Keratinocyte (primary cell): ENCODE data around the gene TMPRSS13. TPM values are rescaled to one million over a fixed set of nuclear protein-coding genes. Genes with fewer than 3 reads are reported as not detected.

ENCODE experiments used
- DNase-seq: peaks from one replicate; pipeline ENCODE4 v3.0.0-alpha.2; 2011; ENCODE audit warnings: low read depth, missing footprints, low spot score
- FAIRE-seq: peaks from 2 replicates; lab custom pipeline; 2011; peaks lifted over from hg19 to GRCh38; lab: Jason Lieb, UNC
- H2AFZ ChIP-seq: 2 replicates; pipeline ENCODE4 v1.6.0; 2012; ENCODE audit warnings: low read length, control low read depth, inconsistent platforms; ENCODE audit not compliant: control insufficient read depth
- H3K27ac ChIP-seq: 2 replicates; pipeline ENCODE4 v1.5.1; 2011; ENCODE audit warnings: low read length; ENCODE audit not compliant: control insufficient read depth, insufficient read depth
- H3K27me3 ChIP-seq: 3 replicates; pipeline ENCODE4 v1.6.0; 2011; ENCODE audit warnings: low read length; ENCODE audit not compliant: control insufficient read depth, insufficient read depth; ENCODE audit errors: extremely low read depth
- H3K36me3 ChIP-seq, 2 experiments: 2 replicates in 1 of 2; 3 replicates in 1 of 2; pipeline ENCODE4 v1.5.1; 2011; ENCODE audit warnings: low read length in 2 of 2, mild to moderate bottlenecking in 1 of 2; ENCODE audit not compliant: control insufficient read depth in 2 of 2, insufficient read depth in 2 of 2; ENCODE audit errors: extremely low read depth in 1 of 2
- H3K4me1 ChIP-seq: 3 replicates; pipeline ENCODE4 v1.5.1; 2011; ENCODE audit warnings: low read length; ENCODE audit not compliant: control insufficient read depth, insufficient read depth; ENCODE audit errors: extremely low read depth
- H3K4me2 ChIP-seq: 3 replicates; pipeline ENCODE4 v1.6.0; 2011; ENCODE audit warnings: low read depth, low read length; ENCODE audit not compliant: control insufficient read depth, insufficient read depth; ENCODE audit errors: extremely low read depth
- H3K4me3 ChIP-seq, 3 experiments: fragments of 200-600 bp in 1 of 3; sonication (generic) in 1 of 3; 2 replicates in 2 of 3; 3 replicates in 1 of 3; pipeline ENCODE4 v1.5.1; 2011 to 2016; ENCODE audit warnings: low read length in 3 of 3, mild to moderate bottlenecking in 3 of 3, control low read depth in 2 of 3, inconsistent platforms in 1 of 3, low read depth in 1 of 3, mixed read lengths in 1 of 3, mixed run types in 1 of 3, moderate library complexity in 1 of 3; ENCODE audit not compliant: control insufficient read depth in 2 of 3, insufficient read depth in 2 of 3; ENCODE audit errors: extremely low read depth in 1 of 3
- H3K79me2 ChIP-seq: 2 replicates; pipeline ENCODE4 v1.6.0; 2012; ENCODE audit warnings: low read length; ENCODE audit not compliant: control insufficient read depth, insufficient read depth
- H3K9ac ChIP-seq: 3 replicates; pipeline ENCODE4 v1.6.0; 2011; ENCODE audit warnings: low read length; ENCODE audit not compliant: control insufficient read depth, insufficient read depth; ENCODE audit errors: extremely low read depth
- H3K9me1 ChIP-seq: 3 replicates; pipeline ENCODE4 v1.6.0; 2011; ENCODE audit warnings: low read length; ENCODE audit not compliant: control insufficient read depth, insufficient read depth; ENCODE audit errors: extremely low read depth
- H3K9me3 ChIP-seq: 2 replicates; pipeline ENCODE4 v1.5.1; 2012; ENCODE audit warnings: low read depth, low read length; ENCODE audit not compliant: control insufficient read depth
- H4K20me1 ChIP-seq: 3 replicates; pipeline ENCODE4 v1.6.0; 2011; ENCODE audit warnings: low read length; ENCODE audit not compliant: control insufficient read depth, insufficient read depth; ENCODE audit errors: extremely low read depth
- EZH2 ChIP-seq: IDR thresholded peaks from one replicate; pipeline ENCODE4 v1.6.1; 2012; ENCODE audit warnings: inconsistent platforms, mild to moderate bottlenecking, low read length, moderate library complexity
- dilution Hi-C: fragments of 300-500 bp; cut with MboI; formaldehyde crosslinking; loops from one replicate; pipeline ENCODE4 v1.7.0; 2020; ENCODE audit warnings: low sequenced_read_pairs; ENCODE audit not compliant: extremely low pct_ligation_motif_present
- polyA plus RNA-seq, 5 experiments: library from polyadenylated mRNA; depleted of rRNA in 3 of 5; stranded (reverse) in 3 of 5; stranded (forward) in 1 of 5; unstranded in 1 of 5; fragments of >200 nt; gene quantifications; 1 replicate in 1 of 5; 2 replicates in 3 of 5; 3 replicates in 1 of 5; pipeline versions ENCODE4 v1.2.1 to v1.2.3, GENCODE V29; 2011 to 2012; ENCODE audit warnings: missing spikeins in 2 of 5, low read depth in 1 of 5, low replicate concordance in 1 of 5
- TF ChIP-seq, protein P1 (sequence below), 3 experiments: IDR thresholded peaks in 1 of 3; conservative IDR thresholded peaks in 1 of 3; optimal IDR thresholded peaks in 1 of 3; 2 replicates in 2 of 3; 3 replicates in 1 of 3; pipeline versions ENCODE3 to v1.5.1; 2011; ENCODE audit warnings: low read length in 3 of 3, mild to moderate bottlenecking in 3 of 3, moderate library complexity in 2 of 3, control low read depth in 1 of 3, inconsistent platforms in 1 of 3; ENCODE audit not compliant: insufficient read depth in 2 of 3; ENCODE audit errors: extremely low read depth in 1 of 3

Gene TMPRSS13
- polyA plus RNA-seq, 1 donor (not counting 4 experiments of a cell fraction or from before 2014, with no cell fraction given): 1.8 TPM

GRCh38 chr11:117929916-117930570 is 841 bp upstream of the TMPRSS13 start:
- Histone ChIP-seq H3K36me3 (no peaks in the 10 kb centered on the region), H3K4me3 (no peak overlapping the region), H3K27ac (no peak overlapping the region), H3K9me3 (no peaks in the 10 kb centered on the region), H3K4me2 (peak overlapping the region; percentile 66), H3K4me1 (peaks cover 13% of the 10 kb centered on the region), H3K9me1 (no peaks in the 10 kb centered on the region), H4K20me1 (no peaks in the 10 kb centered on the region), H3K27me3 (no peaks in the 10 kb centered on the region), H3K9ac (no peak overlapping the region), H3K79me2 (no peaks in the 10 kb centered on the region), H2AFZ (no peak overlapping the region)
- TF ChIP-seq, protein P1, sequence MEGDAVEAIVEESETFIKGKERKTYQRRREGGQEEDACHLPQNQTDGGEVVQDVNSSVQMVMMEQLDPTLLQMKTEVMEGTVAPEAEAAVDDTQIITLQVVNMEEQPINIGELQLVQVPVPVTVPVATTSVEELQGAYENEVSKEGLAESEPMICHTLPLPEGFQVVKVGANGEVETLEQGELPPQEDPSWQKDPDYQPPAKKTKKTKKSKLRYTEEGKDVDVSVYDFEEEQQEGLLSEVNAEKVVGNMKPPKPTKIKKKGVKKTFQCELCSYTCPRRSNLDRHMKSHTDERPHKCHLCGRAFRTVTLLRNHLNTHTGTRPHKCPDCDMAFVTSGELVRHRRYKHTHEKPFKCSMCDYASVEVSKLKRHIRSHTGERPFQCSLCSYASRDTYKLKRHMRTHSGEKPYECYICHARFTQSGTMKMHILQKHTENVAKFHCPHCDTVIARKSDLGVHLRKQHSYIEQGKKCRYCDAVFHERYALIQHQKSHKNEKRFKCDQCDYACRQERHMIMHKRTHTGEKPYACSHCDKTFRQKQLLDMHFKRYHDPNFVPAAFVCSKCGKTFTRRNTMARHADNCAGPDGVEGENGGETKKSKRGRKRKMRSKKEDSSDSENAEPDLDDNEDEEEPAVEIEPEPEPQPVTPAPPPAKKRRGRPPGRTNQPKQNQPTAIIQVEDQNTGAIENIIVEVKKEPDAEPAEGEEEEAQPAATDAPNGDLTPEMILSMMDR (optimal IDR thresholded peaks at IDR 0.05 in 1 of 3, IDR thresholded peaks at IDR 0.05 in 1 of 3, conservative IDR thresholded peaks at IDR 0.05 in 1 of 3; ENCODE audit: extremely low read depth in 1 of 3, insufficient read depth in 2 of 3, low read length in 3 of 3): no peak
- TF ChIP-seq EZH2: no peak
- no peak for FAIRE-seq
- DNase-seq: no peak
- dilution Hi-C loops: no loop called here

DNA sequence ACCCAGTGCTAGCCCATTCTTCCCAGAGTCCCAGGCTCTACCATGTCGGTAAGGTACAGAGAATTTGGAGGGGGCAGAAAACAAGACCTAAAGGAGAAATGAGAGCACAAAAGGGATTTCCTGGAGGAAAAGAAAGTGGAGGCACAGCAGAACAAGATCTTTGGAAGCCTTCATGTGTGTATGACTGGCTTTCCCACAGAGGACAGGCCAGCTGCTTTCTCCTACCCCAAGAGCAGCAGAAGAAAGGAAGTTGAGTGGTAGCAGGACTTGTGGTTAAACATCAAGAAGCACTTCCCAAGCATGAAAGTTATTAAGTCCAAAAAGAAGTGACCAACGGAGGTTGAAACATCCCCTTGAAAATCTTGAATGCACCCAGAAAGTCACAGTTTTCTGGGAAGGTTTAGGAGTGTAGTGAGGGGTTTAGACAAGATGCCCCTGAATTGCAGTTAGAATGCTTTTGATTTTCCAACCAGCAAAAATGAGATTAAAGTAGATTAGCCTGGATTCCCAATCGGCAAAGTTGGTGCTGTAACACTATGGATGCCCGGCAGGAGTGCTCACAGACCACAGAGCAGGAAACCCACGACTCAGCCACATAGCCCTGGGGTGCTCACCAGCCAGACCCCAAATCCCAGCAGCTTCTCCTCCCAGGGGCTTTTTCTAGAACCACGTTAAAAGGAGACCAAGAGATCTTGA is 608 bp downstream of the TMPRSS13 start:
- H3K4me1 ChIP-seq: peaks cover 13% of the 10 kb centered on the region
- H3K27me3 ChIP-seq: no peaks in the 10 kb centered on the region
- no peak overlapping the region for H3K4me3 ChIP-seq
- peak overlapping the region; percentile 66 for H3K4me2 ChIP-seq
- no peaks in the 10 kb centered on the region for H3K9me1 ChIP-seq
- FAIRE-seq (no peak), DNase-seq (no peak)
- H2AFZ ChIP-seq: no peak overlapping the region
- peak overlapping the region; percentile 41 for H3K9ac ChIP-seq
- TF ChIP-seq EZH2: no peak
- TF ChIP-seq, protein P1 (optimal IDR thresholded peaks at IDR 0.05 in 1 of 3, IDR thresholded peaks at IDR 0.05 in 1 of 3, conservative IDR thresholded peaks at IDR 0.05 in 1 of 3; ENCODE audit: extremely low read depth in 1 of 3, insufficient read depth in 2 of 3, low read length in 3 of 3): peak in 2 of 3 experiments; percentile 3 to 29
- H3K9me3 ChIP-seq: no peaks in the 10 kb centered on the region
- dilution Hi-C loops: no loop called here
- no peaks in the 10 kb centered on the region for H3K79me2 ChIP-seq
- H3K36me3 ChIP-seq: no peaks in the 10 kb centered on the region
- H4K20me1 ChIP-seq: no peaks in the 10 kb centered on the region
- no peak overlapping the region for H3K27ac ChIP-seq
